Esophagus squamous epithelium (tissue), 4 donors: ENCODE measurements around the gene GABBR2.

Experiments
- POLR2A ChIP-seq, 4 donors: fragments of 450-650 bp; IDR thresholded peaks; one replicate each; pipeline ENCODE4 v1.6.1; 2017; ENCODE audit warnings: antibody characterized with exemption in 4 of 4, mild to moderate bottlenecking in 4 of 4, moderate library complexity in 3 of 4
- TF ChIP-seq, protein P1 (sequence below), 6 experiments: fragments of 450-650 bp in 4 of 6; fragments of 200-600 bp in 2 of 6; sonication (generic) in 2 of 6; IDR thresholded peaks; one replicate each; pipeline ENCODE4 v1.5.1; 2016 to 2019; ENCODE audit warnings: antibody characterized with exemption in 6 of 6, mild to moderate bottlenecking in 4 of 6, moderate library complexity in 4 of 6

DNA sequence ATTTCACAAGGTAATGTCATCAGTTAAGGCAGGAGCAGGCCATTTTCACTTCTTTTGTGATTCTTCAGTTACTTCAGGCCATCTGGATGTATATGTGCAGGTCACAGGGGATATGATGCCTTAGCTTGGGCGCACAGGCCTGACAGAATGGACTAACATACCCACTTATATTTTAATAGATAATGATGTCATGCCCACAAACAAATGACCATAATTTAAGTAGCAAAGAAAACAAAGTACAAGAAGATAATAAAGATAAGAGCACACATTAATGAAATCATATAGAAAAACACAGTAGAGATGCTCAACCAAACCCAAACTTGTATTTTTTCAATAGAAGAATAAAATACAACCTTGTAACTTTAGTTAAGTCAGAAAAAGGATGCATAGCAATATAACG, 433.6 kb downstream of the GABBR2 start:
- TF ChIP-seq, protein P1, sequence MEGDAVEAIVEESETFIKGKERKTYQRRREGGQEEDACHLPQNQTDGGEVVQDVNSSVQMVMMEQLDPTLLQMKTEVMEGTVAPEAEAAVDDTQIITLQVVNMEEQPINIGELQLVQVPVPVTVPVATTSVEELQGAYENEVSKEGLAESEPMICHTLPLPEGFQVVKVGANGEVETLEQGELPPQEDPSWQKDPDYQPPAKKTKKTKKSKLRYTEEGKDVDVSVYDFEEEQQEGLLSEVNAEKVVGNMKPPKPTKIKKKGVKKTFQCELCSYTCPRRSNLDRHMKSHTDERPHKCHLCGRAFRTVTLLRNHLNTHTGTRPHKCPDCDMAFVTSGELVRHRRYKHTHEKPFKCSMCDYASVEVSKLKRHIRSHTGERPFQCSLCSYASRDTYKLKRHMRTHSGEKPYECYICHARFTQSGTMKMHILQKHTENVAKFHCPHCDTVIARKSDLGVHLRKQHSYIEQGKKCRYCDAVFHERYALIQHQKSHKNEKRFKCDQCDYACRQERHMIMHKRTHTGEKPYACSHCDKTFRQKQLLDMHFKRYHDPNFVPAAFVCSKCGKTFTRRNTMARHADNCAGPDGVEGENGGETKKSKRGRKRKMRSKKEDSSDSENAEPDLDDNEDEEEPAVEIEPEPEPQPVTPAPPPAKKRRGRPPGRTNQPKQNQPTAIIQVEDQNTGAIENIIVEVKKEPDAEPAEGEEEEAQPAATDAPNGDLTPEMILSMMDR (IDR thresholded peaks at IDR 0.05), result no peak
- no peak for TF ChIP-seq POLR2A (IDR thresholded peaks at IDR 0.05)
